DMS114 treated with DMSO at 0.1 percent for 48 hours (cell line): ENCODE data around the gene MDM1.

Experiments
- DNase-seq: peaks from one replicate; lab custom pipeline; 2025; ENCODE audit not compliant: unreplicated experiment; lab: John Stamatoyannopoulos, UW

Gene MDM1, protein sequence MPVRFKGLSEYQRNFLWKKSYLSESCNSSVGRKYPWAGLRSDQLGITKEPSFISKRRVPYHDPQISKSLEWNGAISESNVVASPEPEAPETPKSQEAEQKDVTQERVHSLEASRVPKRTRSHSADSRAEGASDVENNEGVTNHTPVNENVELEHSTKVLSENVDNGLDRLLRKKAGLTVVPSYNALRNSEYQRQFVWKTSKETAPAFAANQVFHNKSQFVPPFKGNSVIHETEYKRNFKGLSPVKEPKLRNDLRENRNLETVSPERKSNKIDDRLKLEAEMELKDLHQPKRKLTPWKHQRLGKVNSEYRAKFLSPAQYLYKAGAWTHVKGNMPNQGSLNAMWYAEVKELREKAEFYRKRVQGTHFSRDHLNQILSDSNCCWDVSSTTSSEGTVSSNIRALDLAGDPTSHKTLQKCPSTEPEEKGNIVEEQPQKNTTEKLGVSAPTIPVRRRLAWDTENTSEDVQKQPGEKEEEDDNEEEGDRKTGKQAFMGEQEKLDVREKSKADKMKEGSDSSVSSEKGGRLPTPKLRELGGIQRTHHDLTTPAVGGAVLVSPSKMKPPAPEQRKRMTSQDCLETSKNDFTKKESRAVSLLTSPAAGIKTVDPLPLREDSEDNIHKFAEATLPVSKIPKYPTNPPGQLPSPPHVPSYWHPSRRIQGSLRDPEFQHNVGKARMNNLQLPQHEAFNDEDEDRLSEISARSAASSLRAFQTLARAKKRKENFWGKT

DNA sequence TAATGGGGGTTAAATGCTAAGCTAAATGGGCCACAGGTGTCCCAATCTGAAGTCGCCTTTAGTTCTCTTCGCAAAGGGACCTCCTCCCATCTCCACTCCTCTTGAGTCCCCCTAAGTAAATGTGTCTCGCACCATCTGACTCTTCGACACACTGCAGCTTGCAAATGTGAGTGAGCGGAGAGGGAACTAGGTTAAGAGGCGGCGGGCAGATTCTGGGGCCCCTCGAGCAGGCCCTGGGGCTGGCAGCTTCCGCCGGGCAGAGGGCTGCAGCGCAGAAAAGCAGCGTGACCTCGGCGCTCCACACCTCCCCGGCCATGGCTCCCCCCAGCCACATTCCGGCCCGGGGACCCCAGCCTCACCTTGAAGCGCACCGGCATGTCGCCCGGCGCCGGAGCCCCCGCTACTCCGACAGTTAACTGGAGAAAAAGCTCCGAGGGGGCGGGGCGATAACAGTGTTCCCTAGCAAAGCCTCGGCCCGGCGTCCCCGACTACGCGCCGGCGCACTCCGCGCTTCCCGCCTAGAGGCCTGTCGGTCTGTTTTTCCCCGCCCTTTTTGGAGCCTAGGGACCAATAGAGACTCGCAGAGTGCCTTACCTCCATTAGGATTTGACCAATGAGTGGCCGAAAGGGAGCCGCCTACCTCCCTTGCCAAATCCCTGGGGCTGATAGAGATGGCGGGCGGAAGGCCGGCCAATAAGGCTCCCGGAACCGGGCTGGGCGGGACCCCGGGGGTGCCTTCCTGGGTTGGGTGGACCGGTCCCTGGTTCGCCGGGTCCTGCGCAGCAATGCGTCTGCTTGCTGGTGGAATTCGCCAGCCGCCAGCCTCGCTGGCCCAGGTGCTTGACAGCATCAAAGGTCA, at the start of gene MDM1:
TSS of gene MDM1 (minus strand) at position 494 of the 859 bp plus-strand sequence. CDS start at position 377, 117 bp downstream.
- peak; percentile 98 for DNase-seq

DNA sequence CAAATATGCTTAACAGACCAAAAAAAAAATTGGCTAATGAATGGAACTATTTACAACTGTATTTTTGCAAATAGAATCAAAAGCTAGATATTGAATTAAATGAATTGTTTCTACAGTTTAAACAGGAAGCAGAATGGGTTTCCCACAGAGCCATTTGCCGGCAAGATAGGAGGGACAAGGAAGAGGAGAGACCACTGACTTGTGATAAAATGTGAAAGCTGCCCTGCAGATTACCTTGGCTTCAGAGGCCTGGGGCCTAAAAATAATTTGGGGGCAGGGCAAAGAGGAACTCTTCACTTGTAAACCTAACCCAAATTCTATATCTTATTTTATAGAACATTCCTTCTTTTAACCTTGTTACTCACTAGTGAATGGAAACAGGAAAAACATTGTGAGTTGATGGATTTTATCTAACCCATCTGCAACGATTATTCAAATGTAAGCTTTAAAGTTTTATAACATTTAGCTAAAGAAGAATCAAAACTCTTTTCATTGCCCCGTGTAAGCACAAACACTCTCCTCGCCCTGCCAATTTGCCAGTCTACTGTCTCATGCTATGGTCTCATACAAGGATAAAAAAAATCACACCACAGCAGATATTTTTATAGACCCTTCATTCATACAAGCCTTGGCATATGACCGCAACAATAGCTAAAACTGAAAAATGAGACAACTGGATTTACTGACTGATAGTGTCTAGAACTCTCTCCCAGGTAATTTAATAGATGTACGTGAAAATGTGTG, 49.5 kb upstream of the MDM1 start:
- no peak for DNase-seq

DNA sequence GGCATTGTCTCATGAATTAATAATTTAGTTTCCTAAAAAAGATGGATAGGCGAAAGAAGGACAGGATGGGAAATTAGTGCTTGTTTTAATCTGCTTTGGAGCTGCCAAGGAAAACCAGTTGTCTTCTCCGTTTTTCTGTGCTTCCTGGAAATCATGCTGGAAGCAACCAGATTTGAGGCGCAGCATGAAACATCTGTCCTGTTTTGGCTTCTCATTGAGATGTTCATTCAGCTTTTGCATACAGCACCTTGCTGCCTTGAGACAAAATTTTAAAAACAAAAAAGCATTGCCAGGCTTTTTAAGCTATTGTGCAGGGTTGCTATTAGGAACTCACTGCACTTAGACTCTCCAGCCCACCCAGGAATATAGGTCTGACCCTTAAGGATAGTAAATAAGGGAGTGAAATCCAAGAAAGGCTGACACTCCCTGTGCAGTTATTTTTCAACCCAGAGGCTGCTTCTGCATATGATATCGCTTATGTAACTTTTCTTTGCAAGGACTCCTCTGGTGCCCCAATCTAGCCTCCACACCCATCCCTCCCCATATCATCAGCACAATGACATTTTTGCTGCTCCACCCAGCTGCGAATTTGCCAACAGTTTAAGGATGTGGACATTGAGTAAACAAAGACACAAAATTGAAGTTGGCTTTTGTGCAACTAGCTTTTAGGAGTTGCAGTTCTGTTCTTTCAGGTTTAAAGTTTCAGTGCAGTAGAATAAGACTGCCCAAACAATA, 46.9 kb upstream of the MDM1 start:
- DNase-seq = no peak

DNA sequence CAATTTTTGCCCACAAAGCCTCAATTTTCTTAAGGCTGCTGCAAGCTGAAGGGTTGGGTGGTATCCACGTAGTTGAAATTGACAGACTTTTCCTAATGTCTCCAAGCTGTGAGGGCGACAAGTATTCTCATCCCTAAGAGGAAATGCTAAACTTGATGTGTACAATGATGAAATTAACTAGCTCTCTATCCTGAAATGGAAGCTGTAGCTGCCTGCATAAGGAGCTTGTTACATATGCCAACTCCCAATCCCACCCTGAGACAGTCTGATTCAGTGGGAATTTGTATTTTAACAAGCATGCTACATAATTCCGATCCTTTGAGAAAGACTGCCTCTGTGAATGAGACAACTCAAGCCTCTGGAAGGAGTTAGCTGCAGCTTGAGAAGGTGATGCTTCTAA, 45.7 kb upstream of the MDM1 start:
- DNase-seq = no peak

DNA sequence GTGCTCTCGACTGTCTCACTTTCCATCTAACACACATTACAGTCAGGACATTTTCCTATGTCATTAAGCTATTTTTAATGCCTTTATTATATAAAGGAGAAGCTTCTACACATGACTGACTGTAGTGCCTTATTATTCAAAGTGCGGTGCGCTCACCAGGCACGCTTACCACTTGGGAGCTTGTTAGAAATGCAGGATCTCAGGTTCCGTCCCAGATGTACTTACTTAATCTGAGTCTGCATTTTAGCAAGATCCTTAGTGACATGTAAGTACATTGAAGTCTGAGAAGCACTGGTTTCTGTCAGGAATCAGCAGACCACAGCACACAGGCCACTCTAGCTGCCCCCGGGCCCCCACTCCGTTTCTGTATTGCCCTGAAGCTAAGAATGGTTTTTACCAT, 44.7 kb upstream of the MDM1 start:
- DNase-seq = no peak

DNA sequence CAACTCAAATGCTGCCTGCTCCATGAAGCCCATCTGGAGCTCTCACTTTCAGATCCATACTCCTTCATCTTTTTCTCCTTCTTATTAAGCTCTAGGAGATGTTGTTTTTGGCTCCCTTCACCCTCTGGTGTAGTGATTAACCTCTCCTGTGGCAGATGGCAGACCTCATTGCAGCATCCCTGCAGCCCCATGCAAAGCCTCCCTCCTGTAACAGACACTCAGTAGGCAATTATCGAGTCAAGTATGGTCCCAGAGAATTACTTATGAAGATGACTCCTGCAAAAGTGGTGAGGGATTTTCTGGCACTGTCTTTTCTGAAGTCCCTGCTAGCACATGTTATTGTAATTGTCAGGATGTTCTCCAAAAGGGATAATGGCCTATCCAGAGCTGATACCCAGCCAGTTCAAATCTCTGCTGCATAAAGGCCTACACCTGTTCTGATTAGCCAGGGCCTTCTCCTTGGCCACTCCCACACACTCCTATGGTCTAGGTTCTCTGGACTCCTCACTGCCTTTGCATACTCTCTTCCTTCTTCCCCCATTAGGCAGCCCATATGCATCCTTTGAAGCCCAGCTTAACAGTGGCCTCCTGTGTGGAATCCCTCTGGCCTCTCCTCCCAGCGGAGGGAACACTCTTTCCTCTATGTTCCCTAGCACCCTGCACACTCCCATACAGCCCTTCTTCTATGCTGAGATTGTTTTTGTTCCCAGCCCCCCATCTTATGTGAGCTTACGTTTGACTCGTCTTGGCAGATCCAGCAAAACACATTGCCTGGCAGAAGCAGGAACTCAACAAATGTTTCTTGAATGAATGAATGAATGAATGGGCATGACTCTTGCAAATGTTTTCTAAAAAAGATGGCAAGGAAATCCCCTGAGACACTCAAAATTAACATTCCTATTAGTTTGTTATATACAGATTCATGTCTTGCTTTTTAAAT, 43.9 kb upstream of the MDM1 start:
- no peak for DNase-seq

DNA sequence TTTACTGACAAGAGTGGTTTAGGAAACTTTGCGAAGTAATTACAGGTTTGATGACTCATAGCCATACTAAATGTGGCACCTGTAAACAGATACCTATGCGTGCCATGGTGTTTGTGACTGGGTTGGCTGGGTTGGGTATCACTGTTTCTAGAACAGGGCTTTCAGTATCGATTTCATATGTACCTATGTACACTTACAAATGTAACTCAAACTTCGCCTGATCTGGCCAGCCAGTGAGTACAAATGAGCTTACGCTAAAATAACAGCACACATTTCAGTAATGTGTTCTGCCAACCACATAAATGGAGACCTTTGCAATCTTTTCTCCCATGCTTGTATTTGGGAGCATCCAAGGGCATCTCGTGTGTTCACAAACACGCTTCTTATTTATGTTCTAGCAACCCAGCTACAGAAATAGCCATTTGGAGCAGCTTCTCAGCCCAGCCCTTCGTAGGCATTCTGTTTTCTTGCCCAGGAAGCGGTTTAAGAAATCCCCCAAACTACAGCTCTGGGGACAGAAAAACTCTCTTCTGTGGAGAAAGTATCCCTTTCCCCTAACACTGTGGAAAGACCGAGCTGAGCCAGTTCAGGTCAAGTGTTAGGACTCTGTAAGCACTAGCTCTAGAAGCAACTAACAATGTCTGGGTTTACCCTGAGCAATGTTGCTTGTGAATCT, 42.3 kb upstream of the MDM1 start:
- DNase-seq = no peak

DNA sequence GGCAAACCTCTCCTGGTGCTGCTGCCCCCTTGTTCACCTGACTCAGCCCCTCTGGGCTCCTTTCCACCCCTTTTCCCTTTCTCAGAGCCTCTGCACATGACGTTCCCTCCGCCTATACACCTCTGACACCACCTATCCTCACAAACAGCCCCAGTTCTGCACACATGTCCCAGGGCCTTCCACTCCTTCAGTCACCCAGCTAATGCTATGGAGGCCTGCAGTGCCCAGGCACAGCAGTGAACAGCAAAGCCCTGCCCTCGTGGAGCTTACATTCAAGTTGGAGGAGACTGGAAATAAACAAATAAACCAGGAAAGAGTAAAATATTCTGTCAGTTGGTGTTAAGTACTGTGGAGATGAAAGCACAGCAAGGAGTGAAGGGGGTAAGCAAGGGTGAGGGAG, 38.5 kb upstream of the MDM1 start:
- no peak for DNase-seq

DNA sequence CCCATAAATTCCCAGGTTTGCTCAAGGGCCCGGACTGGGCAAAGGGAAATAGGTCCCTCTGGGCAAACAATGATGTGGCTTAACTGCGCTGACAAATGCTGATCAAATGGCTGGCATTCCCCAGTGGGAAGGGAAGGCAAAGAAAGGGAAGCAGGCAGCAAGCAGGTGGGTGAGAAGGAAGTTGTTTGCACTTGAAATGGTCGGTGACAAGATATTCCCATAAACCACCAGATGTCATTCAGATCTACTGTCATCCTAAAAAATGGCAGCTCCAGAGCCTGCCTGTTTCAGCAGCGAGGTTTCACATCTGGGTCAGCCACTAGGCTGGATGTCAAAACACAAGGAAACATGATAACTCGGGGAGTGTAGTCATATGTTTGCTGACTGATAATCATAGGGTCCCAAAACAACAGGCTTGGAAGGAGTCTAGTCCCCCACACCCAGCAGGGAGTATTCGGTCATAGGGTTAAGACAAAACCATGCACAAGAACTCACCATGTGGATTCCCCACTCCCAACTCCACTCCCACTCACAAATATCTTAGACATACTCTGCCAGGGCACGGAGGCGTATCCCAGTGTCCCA, 37.9 kb upstream of the MDM1 start:
- no peak for DNase-seq

DNA sequence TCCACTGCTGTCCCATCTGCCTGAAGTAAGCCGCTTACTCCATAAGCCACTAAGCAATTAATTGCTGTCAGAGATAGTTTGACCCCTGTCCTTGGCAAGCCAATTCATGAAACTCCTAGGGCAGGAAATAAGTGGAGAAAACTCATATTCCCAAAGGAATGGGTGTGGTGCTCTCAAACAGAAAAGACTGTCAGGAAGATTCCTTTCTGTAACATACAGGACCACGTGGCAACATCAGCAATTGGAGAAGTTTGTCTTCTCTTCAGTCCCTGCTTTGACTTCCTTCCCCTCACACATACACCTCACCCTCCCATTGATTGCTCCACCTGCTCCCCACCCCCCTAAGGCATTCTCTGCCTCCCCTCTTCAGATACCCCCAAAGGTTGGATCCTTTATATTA, 36.2 kb upstream of the MDM1 start:
- DNase-seq = no peak

DNA sequence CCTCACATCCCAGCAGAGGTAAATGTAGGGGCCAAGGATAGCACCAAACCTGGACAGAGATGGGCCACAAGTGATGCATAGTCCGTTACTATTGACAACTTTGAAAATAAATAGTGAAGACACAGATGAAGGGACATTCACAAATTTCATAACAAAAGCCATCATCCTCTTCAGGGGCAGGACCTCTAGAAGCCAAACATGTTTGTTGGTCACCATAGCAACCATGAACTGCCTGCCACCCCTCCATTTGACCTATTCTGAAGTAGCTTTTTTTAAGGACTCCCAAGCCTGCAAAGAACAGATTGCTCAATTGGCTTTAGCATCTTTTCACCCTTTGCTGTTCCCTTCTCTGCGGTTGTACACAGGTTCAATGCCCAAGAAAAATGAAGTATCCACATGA, 35.7 kb upstream of the MDM1 start:
- no peak for DNase-seq

DNA sequence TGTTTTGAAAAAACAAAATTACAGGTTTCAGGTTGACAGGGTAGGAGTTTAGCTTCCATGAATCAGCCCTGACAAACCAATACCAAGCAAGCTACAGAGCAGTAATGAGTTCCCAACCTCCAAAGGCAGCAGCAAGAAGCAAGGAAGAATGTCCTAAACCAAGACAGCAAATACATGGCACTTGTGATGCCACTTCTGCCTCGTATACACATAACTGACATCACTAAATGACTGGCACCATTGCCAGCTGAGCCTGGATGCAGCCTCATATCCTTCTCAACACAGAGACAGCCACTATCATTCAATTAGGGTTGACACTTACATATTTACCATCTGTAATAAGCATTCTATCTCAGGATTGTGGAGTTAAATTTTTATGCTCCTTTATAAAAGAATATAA, 35.0 kb upstream of the MDM1 start:
- DNase-seq = no peak

DNA sequence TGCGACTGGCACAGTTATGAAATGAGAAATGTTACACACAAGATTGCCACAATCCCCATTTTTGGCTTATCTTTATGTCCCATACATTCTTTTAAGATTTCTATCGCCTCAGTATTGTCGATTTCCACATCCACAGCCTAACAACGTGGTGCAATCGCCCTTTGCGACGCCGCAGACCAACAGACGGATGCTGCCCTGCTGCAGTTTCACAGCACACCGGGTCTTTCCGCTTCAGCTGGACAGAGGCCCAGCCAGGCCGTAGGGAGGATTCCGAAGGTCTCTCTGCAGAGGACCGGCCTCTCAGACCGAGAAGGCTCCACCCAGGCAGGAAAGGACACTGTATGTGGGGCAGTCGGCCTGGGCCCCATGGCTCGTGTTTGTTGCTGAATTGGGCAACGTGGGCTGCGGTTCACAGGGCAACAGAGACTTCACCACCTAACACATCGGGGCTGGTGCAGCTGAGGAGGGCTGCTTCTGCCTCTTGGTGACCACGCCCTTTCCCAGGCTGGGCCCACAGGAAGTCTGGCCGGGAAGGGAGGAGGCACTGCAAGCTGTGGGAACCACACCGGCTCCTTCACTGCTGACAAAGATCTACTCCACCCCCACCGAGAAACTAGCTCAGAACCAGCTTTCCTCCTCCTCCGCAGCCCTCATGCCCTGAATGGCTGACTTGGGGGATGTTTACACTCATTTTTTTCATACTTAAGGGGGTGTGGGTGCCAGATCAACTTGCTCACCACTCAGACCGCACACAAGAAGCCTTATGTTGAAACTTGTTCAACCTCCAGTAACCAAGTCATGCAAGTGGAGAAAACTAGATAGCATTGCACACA, 32.9 kb upstream of the MDM1 start:
- no peak for DNase-seq

DNA sequence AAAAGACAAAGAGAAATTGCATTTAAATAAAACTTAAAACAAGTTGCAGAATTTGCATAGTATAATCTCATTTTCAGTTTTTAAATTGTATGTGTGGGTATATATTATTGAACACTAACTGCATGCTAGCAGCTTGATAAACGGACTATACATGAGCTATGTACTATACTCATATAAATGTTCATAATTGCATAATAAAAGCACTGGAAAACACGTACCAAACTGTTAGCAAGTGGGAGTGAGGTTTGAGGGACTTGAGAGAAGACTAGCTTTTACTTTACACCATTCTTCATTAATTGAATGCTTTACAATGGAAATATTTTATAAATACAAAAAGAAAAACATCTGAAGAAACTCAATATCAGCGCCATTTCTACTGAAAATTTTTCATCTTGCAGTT, 32.2 kb upstream of the MDM1 start:
- no peak for DNase-seq

DNA sequence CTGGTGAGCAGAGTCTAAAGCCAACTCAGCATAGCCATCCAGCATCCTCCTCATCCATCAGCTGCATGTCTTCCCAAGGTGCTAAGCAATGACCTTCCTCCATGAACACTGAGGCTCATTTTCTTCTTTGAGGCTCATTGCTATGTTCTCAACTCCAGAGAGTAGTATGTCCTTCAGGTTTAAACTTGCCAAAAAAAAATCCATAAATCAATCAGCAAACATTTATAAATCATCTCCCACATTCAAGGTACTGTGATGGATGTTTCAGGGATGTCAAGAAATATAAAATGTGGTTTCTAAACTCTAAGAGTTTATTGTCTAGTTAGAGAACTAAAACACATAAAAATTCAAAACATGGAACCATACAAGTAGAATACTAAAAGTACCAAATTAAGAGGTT, 29.8 kb upstream of the MDM1 start:
- no peak for DNase-seq

DNA sequence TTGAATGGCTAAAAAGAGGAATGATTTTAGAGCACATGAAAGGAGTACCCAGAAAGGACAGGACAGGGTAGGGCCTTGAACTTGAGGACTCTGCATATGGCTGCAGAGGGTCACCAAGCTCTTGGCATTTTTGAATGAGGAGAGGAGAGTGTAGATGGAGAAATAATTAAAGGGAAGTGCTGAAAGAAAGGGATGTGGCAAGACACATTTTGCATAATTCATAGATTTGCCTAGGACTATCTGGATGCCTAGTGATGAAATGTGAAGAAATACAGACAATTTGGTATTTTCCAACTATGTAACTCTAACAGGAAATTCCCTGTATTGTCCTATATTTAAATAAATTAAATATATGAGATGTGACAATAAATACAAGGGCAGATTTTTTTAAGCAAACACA, 27.5 kb upstream of the MDM1 start:
- DNase-seq = no peak
